Neural cell (in vitro differentiated cells): Measurements from ENCODE around the gene TLE1. TPM values are rescaled to one million over a fixed set of nuclear protein-coding genes. Genes with fewer than 3 reads are reported as not detected.

Source experiments
- H2AFZ ChIP-seq: fragments of 200-600, 300-800 bp; sonication (generic), shearing (Covaris generic); 2 replicates; pipeline ENCODE4 v1.6.0; 2014; ENCODE audit warnings: low read depth, mild to moderate bottlenecking, antibody characterized with exemption, low read length, moderate library complexity
- H3F3A ChIP-seq: fragments of 200-600 bp; shearing (Covaris generic); 2 replicates; pipeline ENCODE4 v1.6.1; 2016; ENCODE audit warnings: mild to moderate bottlenecking, moderate library complexity, mixed read lengths, antibody characterized with exemption, low read length; ENCODE audit not compliant: insufficient read depth, poor library complexity, severe bottlenecking
- H3K27ac ChIP-seq: fragments of 200-600, 300-800 bp; sonication (generic), shearing (Covaris generic); 2 replicates; pipeline ENCODE4 v1.5.1; 2014; ENCODE audit warnings: mild to moderate bottlenecking, low read length, moderate library complexity
- H3K27me3 ChIP-seq: fragments of 300-800, 200-600 bp; sonication (generic), shearing (Covaris generic); 2 replicates; pipeline ENCODE4 v1.6.0; 2014; ENCODE audit warnings: mild to moderate bottlenecking, low read depth, low read length, moderate library complexity; ENCODE audit not compliant: insufficient read depth
- H3K36me3 ChIP-seq: fragments of 300-800, 200-600 bp; sonication (generic), shearing (Covaris generic); 2 replicates; pipeline ENCODE4 v1.5.1; 2014; ENCODE audit warnings: mild to moderate bottlenecking, antibody characterized with exemption, low read length, moderate library complexity; ENCODE audit not compliant: insufficient read depth
- H3K4me2 ChIP-seq: fragments of 300-800, 200-600 bp; sonication (generic), shearing (Covaris generic); 2 replicates; pipeline ENCODE4 v1.6.0; 2014; ENCODE audit warnings: mild to moderate bottlenecking, low read length
- H3K4me3 ChIP-seq: fragments of 300-800, 200-600 bp; sonication (generic), shearing (Covaris generic); 2 replicates; pipeline ENCODE4 v1.5.1; 2014; ENCODE audit warnings: mild to moderate bottlenecking, low read length, moderate library complexity
- H3K79me2 ChIP-seq: fragments of 200-600 bp; shearing (Covaris generic); replicated peaks from 2 replicates; pipeline ENCODE4 v1.6.0; 2014; ENCODE audit warnings: mild to moderate bottlenecking, low read length, moderate library complexity; ENCODE audit not compliant: insufficient read depth
- H3K9ac ChIP-seq: fragments of 300-800, 200-600 bp; sonication (generic), shearing (Covaris generic); 2 replicates; pipeline ENCODE4 v1.6.1; 2016; ENCODE audit warnings: mild to moderate bottlenecking, low read length, mixed read lengths
- H3K9me2 ChIP-seq: fragments of 200-600 bp; shearing (Covaris generic); 2 replicates; pipeline ENCODE4 v1.6.1; 2016; ENCODE audit warnings: mild to moderate bottlenecking, low read length, mixed read lengths; ENCODE audit not compliant: insufficient read depth
- H3K9me3 ChIP-seq: fragments of 200-600, 300-800 bp; sonication (generic), shearing (Covaris generic); 2 replicates; pipeline ENCODE4 v1.6.1; 2016; ENCODE audit warnings: mild to moderate bottlenecking, mixed run types, low read length, moderate library complexity, mixed read lengths
- H4K20me1 ChIP-seq: fragments of 200-600 bp; shearing (Covaris generic); 2 replicates; pipeline ENCODE4 v1.6.1; 2016; ENCODE audit warnings: mild to moderate bottlenecking, mixed run types; ENCODE audit not compliant: insufficient read depth
- EP300 ChIP-seq: fragments of 450-650 bp; conservative IDR thresholded peaks from 2 replicates; pipeline ENCODE4 v1.6.1; 2014; ENCODE audit warnings: antibody characterized with exemption, mild to moderate bottlenecking, moderate library complexity; ENCODE audit not compliant: poor library complexity, severe bottlenecking
- EZH2 ChIP-seq: fragments of 200-600, 300-800 bp; shearing (Covaris generic), sonication (generic); IDR thresholded peaks from 2 replicates; pipeline ENCODE4 v1.6.1; 2014; ENCODE audit warnings: antibody characterized with exemption, low read length, borderline replicate concordance, mild to moderate bottlenecking; ENCODE audit not compliant: insufficient read depth, poor library complexity, severe bottlenecking
- MXI1 ChIP-seq: fragments of 450-650 bp; conservative IDR thresholded peaks from 2 replicates; pipeline ENCODE4 v1.6.1; 2014; ENCODE audit warnings: antibody characterized with exemption, mild to moderate bottlenecking; ENCODE audit not compliant: poor library complexity, severe bottlenecking
- POLR2AphosphoS5 ChIP-seq: IDR thresholded peaks from 2 replicates; pipeline ENCODE4 v1.6.1; 2012
- RAD21 ChIP-seq: fragments of 450-650 bp; conservative IDR thresholded peaks from 2 replicates; pipeline ENCODE4 v1.6.1; 2014; ENCODE audit warnings: antibody characterized with exemption, mild to moderate bottlenecking, moderate library complexity
- SMC3 ChIP-seq: fragments of 450-650 bp; conservative IDR thresholded peaks from 2 replicates; pipeline ENCODE4 v1.6.1; 2014; ENCODE audit warnings: antibody characterized with exemption, mild to moderate bottlenecking, moderate library complexity; ENCODE audit not compliant: poor library complexity
- TAF1 ChIP-seq: IDR thresholded peaks from 2 replicates; pipeline ENCODE4 v1.6.1; 2012; ENCODE audit warnings: low read depth
- polyA plus RNA-seq: library from polyadenylated mRNA; depleted of rRNA; stranded (reverse); fragments of >200 nt; gene quantifications from 2 replicates; pipeline ENCODE4 v1.2.3, GENCODE V29; 2014
- TF ChIP-seq, protein P1 (sequence below): fragments of 450-650 bp; IDR thresholded peaks from 2 replicates; pipeline ENCODE4 v1.5.1; 2014; ENCODE audit warnings: antibody characterized with exemption, mild to moderate bottlenecking, moderate library complexity; ENCODE audit not compliant: poor library complexity, severe bottlenecking
- TF ChIP-seq, protein P2 (sequence below): IDR thresholded peaks from 2 replicates; pipeline ENCODE4 v1.6.1; 2012; ENCODE audit warnings: borderline replicate concordance

The TLE1 gene
- polyA plus RNA-seq, 1 donor from 2014 or later = 93.6 TPM

GRCh38 chr9:81676395-81676794 is 13.0 kb downstream of the TLE1 start:
- Histone ChIP-seq H3K4me3 (no peak overlapping the region), H3K27ac (no peak overlapping the region), H3K27me3 (no peaks in the 10 kb centered on the region), H3K4me2 (no peak overlapping the region), H2AFZ (no peak overlapping the region), H3K9ac (no peak overlapping the region), H3F3A (peaks cover 4% of the 10 kb centered on the region), H3K79me2 (peaks cover 98% of the 10 kb centered on the region), H4K20me1 (no peaks in the 10 kb centered on the region), H3K9me3 (no peaks in the 10 kb centered on the region), H3K9me2 (no peaks in the 10 kb centered on the region), H3K36me3 (no peaks in the 10 kb centered on the region)
- TF ChIP-seq, protein P1, sequence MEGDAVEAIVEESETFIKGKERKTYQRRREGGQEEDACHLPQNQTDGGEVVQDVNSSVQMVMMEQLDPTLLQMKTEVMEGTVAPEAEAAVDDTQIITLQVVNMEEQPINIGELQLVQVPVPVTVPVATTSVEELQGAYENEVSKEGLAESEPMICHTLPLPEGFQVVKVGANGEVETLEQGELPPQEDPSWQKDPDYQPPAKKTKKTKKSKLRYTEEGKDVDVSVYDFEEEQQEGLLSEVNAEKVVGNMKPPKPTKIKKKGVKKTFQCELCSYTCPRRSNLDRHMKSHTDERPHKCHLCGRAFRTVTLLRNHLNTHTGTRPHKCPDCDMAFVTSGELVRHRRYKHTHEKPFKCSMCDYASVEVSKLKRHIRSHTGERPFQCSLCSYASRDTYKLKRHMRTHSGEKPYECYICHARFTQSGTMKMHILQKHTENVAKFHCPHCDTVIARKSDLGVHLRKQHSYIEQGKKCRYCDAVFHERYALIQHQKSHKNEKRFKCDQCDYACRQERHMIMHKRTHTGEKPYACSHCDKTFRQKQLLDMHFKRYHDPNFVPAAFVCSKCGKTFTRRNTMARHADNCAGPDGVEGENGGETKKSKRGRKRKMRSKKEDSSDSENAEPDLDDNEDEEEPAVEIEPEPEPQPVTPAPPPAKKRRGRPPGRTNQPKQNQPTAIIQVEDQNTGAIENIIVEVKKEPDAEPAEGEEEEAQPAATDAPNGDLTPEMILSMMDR = no peak
- TF ChIP-seq TAF1 (no peak), EZH2 (no peak), EP300 (no peak), MXI1 (no peak), RAD21 (no peak), POLR2AphosphoS5 (no peak), SMC3 (no peak)
- TF ChIP-seq, protein P2, sequence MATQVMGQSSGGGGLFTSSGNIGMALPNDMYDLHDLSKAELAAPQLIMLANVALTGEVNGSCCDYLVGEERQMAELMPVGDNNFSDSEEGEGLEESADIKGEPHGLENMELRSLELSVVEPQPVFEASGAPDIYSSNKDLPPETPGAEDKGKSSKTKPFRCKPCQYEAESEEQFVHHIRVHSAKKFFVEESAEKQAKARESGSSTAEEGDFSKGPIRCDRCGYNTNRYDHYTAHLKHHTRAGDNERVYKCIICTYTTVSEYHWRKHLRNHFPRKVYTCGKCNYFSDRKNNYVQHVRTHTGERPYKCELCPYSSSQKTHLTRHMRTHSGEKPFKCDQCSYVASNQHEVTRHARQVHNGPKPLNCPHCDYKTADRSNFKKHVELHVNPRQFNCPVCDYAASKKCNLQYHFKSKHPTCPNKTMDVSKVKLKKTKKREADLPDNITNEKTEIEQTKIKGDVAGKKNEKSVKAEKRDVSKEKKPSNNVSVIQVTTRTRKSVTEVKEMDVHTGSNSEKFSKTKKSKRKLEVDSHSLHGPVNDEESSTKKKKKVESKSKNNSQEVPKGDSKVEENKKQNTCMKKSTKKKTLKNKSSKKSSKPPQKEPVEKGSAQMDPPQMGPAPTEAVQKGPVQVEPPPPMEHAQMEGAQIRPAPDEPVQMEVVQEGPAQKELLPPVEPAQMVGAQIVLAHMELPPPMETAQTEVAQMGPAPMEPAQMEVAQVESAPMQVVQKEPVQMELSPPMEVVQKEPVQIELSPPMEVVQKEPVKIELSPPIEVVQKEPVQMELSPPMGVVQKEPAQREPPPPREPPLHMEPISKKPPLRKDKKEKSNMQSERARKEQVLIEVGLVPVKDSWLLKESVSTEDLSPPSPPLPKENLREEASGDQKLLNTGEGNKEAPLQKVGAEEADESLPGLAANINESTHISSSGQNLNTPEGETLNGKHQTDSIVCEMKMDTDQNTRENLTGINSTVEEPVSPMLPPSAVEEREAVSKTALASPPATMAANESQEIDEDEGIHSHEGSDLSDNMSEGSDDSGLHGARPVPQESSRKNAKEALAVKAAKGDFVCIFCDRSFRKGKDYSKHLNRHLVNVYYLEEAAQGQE = no peak

- Histone ChIP-seq H3K4me2 (no peak overlapping the region), H3K9me3 (no peaks in the 10 kb centered on the region), H3K27ac (no peak overlapping the region), H3K9ac (no peak overlapping the region), H2AFZ (no peak overlapping the region), H3F3A (no peaks in the 10 kb centered on the region), H4K20me1 (no peaks in the 10 kb centered on the region), H3K27me3 (no peaks in the 10 kb centered on the region), H3K9me2 (no peaks in the 10 kb centered on the region), H3K36me3 (no peaks in the 10 kb centered on the region), H3K79me2 (peaks cover 95% of the 10 kb centered on the region), H3K4me3 (no peak overlapping the region)
- TF ChIP-seq EZH2 = no peak
- no peak for TF ChIP-seq POLR2AphosphoS5
- no peak for TF ChIP-seq EP300
- no peak for TF ChIP-seq MXI1
- TF ChIP-seq, protein P2 = no peak
- no peak for TF ChIP-seq SMC3
- no peak for TF ChIP-seq TAF1
- no peak for TF ChIP-seq RAD21
- TF ChIP-seq, protein P1 = no peak
These were observed 16.0 kb downstream of the TLE1 start for GRCh38 chr9:81673310-81673709.
